Body of pancreas (tissue), 4 donors: ENCODE results near the gene RFTN2. TPM values are rescaled to one million over a fixed set of nuclear protein-coding genes. Genes with fewer than 3 reads are reported as not detected.
A peak's percentile ranks its signal among the peaks of the same experiment; 100 is the strongest.

ENCODE experiments used
- ATAC-seq: fragments of 150-250 bp; one replicate; pipeline ENCODE4 v1.9.1; 2016
- DNase-seq, 4 donors: peaks; one replicate each; pipeline ENCODE4 v3.0.0-alpha.2; 2019
- H3K27ac ChIP-seq, 4 donors: fragments of 200-600 bp; sonication (generic); 1 replicate in 3 of 4; 2 replicates in 1 of 4; pipeline versions ENCODE4 v1.5.1 to v1.6.1; 2016 to 2019; ENCODE audit warnings: mild to moderate bottlenecking in 1 of 4, mixed read lengths in 1 of 4, moderate library complexity in 1 of 4
- H3K27me3 ChIP-seq, 2 donors: fragments of 200-600 bp; sonication (generic); one replicate each; pipeline ENCODE4 v1.6.0; 2016; ENCODE audit warnings: mild to moderate bottlenecking in 1 of 2
- H3K36me3 ChIP-seq, 2 donors: fragments of 200-600 bp; sonication (generic); replicated peaks in 1 of 2; 2 replicates each; pipeline ENCODE4 v1.5.1; 2016; ENCODE audit warnings: low read depth in 2 of 2; ENCODE audit not compliant: insufficient read depth in 1 of 2
- H3K4me1 ChIP-seq: fragments of 200-600 bp; sonication (generic); one replicate; pipeline ENCODE4 v1.6.0; 2016
- H3K4me3 ChIP-seq, 2 donors: fragments of 200-600 bp; sonication (generic); 1 replicate in 1 of 2; 2 replicates in 1 of 2; pipeline ENCODE4 v1.5.1; 2016 to 2019
- H3K9me3 ChIP-seq, 3 donors: fragments of 200-600 bp; sonication (generic); 1 replicate in 2 of 3; 2 replicates in 1 of 3; pipeline ENCODE4 v1.5.1; 2016
- CTCF ChIP-seq, 7 experiments: fragments of 450-650 bp in 4 of 7; fragments of 200-600 bp in 3 of 7; sonication (generic) in 3 of 7; IDR thresholded peaks; one replicate each; pipeline ENCODE4 v1.5.1; 2016 to 2019; ENCODE audit warnings: antibody characterized with exemption in 7 of 7
- POLR2A ChIP-seq, 3 donors: fragments of 450-650 bp; IDR thresholded peaks; one replicate each; pipeline ENCODE4 v1.6.1; 2016; ENCODE audit warnings: antibody characterized with exemption in 3 of 3, mild to moderate bottlenecking in 2 of 3
- WGBS, 2 donors: methylation state at CpG; one replicate each; pipeline ENCODE4 v1.1.5; 2017; 5-methylcytosine and 5-hydroxymethylcytosine counted together
- intact Hi-C: fragments of 100-400 bp; cut with DNase I; formaldehyde crosslinking; loops from one replicate; pipeline ENCODE4 v1.15.1; 2023
- total RNA-seq, 2 donors: library from RNA; depleted of rRNA; stranded (reverse); fragments of >200 nt; gene quantifications; one replicate each; pipeline ENCODE4 v1.1.0, GENCODE V29; 2016

The RFTN2 gene
- total RNA-seq, 2 donors from 2014 or later = 1.3 to 11.9 TPM

- Histone ChIP-seq H3K9me3 (no peaks in the 10 kb centered on the region), H3K36me3 (no peaks in the 10 kb centered on the region), H3K27me3 (no peaks in the 10 kb centered on the region), H3K27ac (peak overlapping the region in 2 of 4 donors; percentile 8 to 41), H3K4me1 (no peaks in the 10 kb centered on the region), H3K4me3 (no peak overlapping the region)
- ATAC-seq = no peak
- 9 to 22% methylated on average over 1 of the region's 1 CpG for WGBS, 2 donors
- TF ChIP-seq POLR2A (IDR thresholded peaks at IDR 0.05) = no peak
- no peak for TF ChIP-seq CTCF (IDR thresholded peaks at IDR 0.05)
- intact Hi-C loops = no loop called here
- DNase-seq = no peak
Observed at GRCh38 chr2:197673606-197674005, 1.8 kb downstream of the RFTN2 start.

GRCh38 chr2:197673106-197673505, 2.3 kb downstream of the RFTN2 start:
- no peak for DNase-seq
- intact Hi-C loops = no loop called here
- 51 to 52% methylated on average over 5 of the region's 5 CpGs for WGBS, 2 donors

GRCh38 chr2:197672371-197672893, 3.0 kb downstream of the RFTN2 start:
- 21 to 24% methylated on average over 1 of the region's 1 CpG for WGBS, 2 donors
- ATAC-seq = no peak
- H3K4me1 ChIP-seq = no peaks in the 10 kb centered on the region

More at GRCh38 chr2:197673106-197673505, 2.3 kb downstream of the RFTN2 start:
- H3K4me1 ChIP-seq = no peaks in the 10 kb centered on the region
- ATAC-seq = peak; percentile 30
- H3K36me3 ChIP-seq = no peaks in the 10 kb centered on the region
- no peak overlapping the region for H3K4me3 ChIP-seq
- H3K27me3 ChIP-seq = no peaks in the 10 kb centered on the region
- peak overlapping the region in 2 of 4 donors; percentile 8 to 41 for H3K27ac ChIP-seq
- TF ChIP-seq POLR2A (IDR thresholded peaks at IDR 0.05) (no peak), CTCF (IDR thresholded peaks at IDR 0.05) (no peak)
- no peaks in the 10 kb centered on the region for H3K9me3 ChIP-seq

GRCh38 chr2:197669077-197669476, 6.3 kb downstream of the RFTN2 start:
- ATAC-seq (no peak), DNase-seq (no peak)
- TF ChIP-seq CTCF (IDR thresholded peaks at IDR 0.05) = no peak
- no peak for TF ChIP-seq POLR2A (IDR thresholded peaks at IDR 0.05)
- Histone ChIP-seq H3K27ac (no peak overlapping the region), H3K36me3 (no peaks in the 10 kb centered on the region), H3K9me3 (peaks cover 0 to 6% (median 0%) of the 10 kb centered on the region in 3 donors), H3K27me3 (no peaks in the 10 kb centered on the region), H3K4me3 (no peak overlapping the region), H3K4me1 (no peaks in the 10 kb centered on the region)
- intact Hi-C loops = no loop called here

More at GRCh38 chr2:197672371-197672893, 3.0 kb downstream of the RFTN2 start:
- no peak for TF ChIP-seq CTCF (IDR thresholded peaks at IDR 0.05)
- TF ChIP-seq POLR2A (IDR thresholded peaks at IDR 0.05) = no peak
- Histone ChIP-seq H3K27ac (no peak overlapping the region), H3K27me3 (no peaks in the 10 kb centered on the region), H3K36me3 (no peaks in the 10 kb centered on the region), H3K4me3 (no peak overlapping the region), H3K9me3 (no peaks in the 10 kb centered on the region)
- no peak for DNase-seq
- intact Hi-C loops = no loop called here

GRCh38 chr2:197668296-197668695, 7.1 kb downstream of the RFTN2 start:
- 82 to 100% methylated on average over 1 to 3 of the region's 3 CpGs for WGBS, 2 donors
- intact Hi-C loops = no loop called here

More at GRCh38 chr2:197668296-197668695, 7.1 kb downstream of the RFTN2 start:
- peaks cover 0 to 6% (median 0%) of the 10 kb centered on the region in 3 donors for H3K9me3 ChIP-seq
- no peak overlapping the region for H3K4me3 ChIP-seq
- ATAC-seq (no peak), DNase-seq (no peak)
- H3K27me3 ChIP-seq = no peaks in the 10 kb centered on the region
- H3K27ac ChIP-seq = no peak overlapping the region
- H3K4me1 ChIP-seq = no peaks in the 10 kb centered on the region
- TF ChIP-seq CTCF (IDR thresholded peaks at IDR 0.05) (no peak), POLR2A (IDR thresholded peaks at IDR 0.05) (no peak)
- H3K36me3 ChIP-seq = no peaks in the 10 kb centered on the region
